ENCODE data around the gene PROSER3.

PROSER3 gene

GRCh38 chr19:35813043-35813890 is 55.3 kb downstream of the PROSER3 start:
- Histone ChIP-seq H3K36me3 (ENCODE audit: insufficient read depth, low read length) (no peaks in the 10 kb centered on the region), H3K9ac (ENCODE audit: low read depth, low read length) (no peak overlapping the region), H3K9me3 (replicated peaks; ENCODE audit: low read length) (no peaks in the 10 kb centered on the region), H3K4me1 (ENCODE audit: control insufficient read depth, insufficient read depth, low read length) (no peaks in the 10 kb centered on the region), H3K27me3 (ENCODE audit: control insufficient read depth, insufficient read depth, low read length) (peaks cover 25% of the 10 kb centered on the region), H3K4me2 (ENCODE audit: low read length) (no peak overlapping the region), H3K4me3 (ENCODE audit: low read length) (no peak overlapping the region)

- Histone ChIP-seq H3K4me2 (ENCODE audit: low read length) (no peak overlapping the region), H3K36me3 (ENCODE audit: insufficient read depth, low read length) (no peaks in the 10 kb centered on the region), H3K9ac (ENCODE audit: low read depth, low read length) (no peak overlapping the region), H3K4me3 (ENCODE audit: low read length) (no peak overlapping the region), H3K9me3 (replicated peaks; ENCODE audit: low read length) (no peaks in the 10 kb centered on the region), H3K4me1 (ENCODE audit: control insufficient read depth, insufficient read depth, low read length) (no peaks in the 10 kb centered on the region), H3K27me3 (ENCODE audit: control insufficient read depth, insufficient read depth, low read length) (peaks cover 33% of the 10 kb centered on the region)
These were observed 58.3 kb downstream of the PROSER3 start for GRCh38 chr19:35816262-35816661.

GRCh38 chr19:35816846-35817245 is 58.9 kb downstream of the PROSER3 start:
- Histone ChIP-seq H3K9me3 (replicated peaks; ENCODE audit: low read length) (no peaks in the 10 kb centered on the region), H3K27me3 (ENCODE audit: control insufficient read depth, insufficient read depth, low read length) (peaks cover 28% of the 10 kb centered on the region), H3K36me3 (ENCODE audit: insufficient read depth, low read length) (no peaks in the 10 kb centered on the region), H3K4me1 (ENCODE audit: control insufficient read depth, insufficient read depth, low read length) (no peaks in the 10 kb centered on the region), H3K4me2 (ENCODE audit: low read length) (no peak overlapping the region), H3K9ac (ENCODE audit: low read depth, low read length) (no peak overlapping the region), H3K4me3 (ENCODE audit: low read length) (no peak overlapping the region)

- Histone ChIP-seq H3K36me3 (ENCODE audit: insufficient read depth, low read length) (no peaks in the 10 kb centered on the region), H3K4me2 (ENCODE audit: low read length) (no peak overlapping the region), H3K9me3 (replicated peaks; ENCODE audit: low read length) (no peaks in the 10 kb centered on the region), H3K4me1 (ENCODE audit: control insufficient read depth, insufficient read depth, low read length) (no peaks in the 10 kb centered on the region), H3K4me3 (ENCODE audit: low read length) (no peak overlapping the region), H3K9ac (ENCODE audit: low read depth, low read length) (no peak overlapping the region), H3K27me3 (ENCODE audit: control insufficient read depth, insufficient read depth, low read length) (peaks cover 17% of the 10 kb centered on the region)
These were observed 60.5 kb downstream of the PROSER3 start for GRCh38 chr19:35818445-35818844.
